ENCODE data around the gene CELA3A.

Gene CELA3A

GRCh38 chr1:22024485-22025367 is 23.3 kb downstream of the CELA3A start (continued):
- TF ChIP-seq ZEB2 (tag by site-specific recombination; IDR thresholded peaks at IDR 0.05) (peak; percentile 9), ZIC2 (tag by site-specific recombination; IDR thresholded peaks at IDR 0.05) (peak; percentile 86), CTCF (tag by site-specific recombination; IDR thresholded peaks at IDR 0.05) (peak; percentile 70), SP2 (tag by site-specific recombination; IDR thresholded peaks at IDR 0.05) (peak; percentile 82), ZNF37A (tag by site-specific recombination; IDR thresholded peaks at IDR 0.05) (no peak), GLIS2 (tag by site-specific recombination; IDR thresholded peaks at IDR 0.05) (peak; percentile 91), ZNF473 (tag by site-specific recombination; IDR thresholded peaks at IDR 0.05) (no peak), ZBTB6 (tag by site-specific recombination; IDR thresholded peaks at IDR 0.05) (peak; percentile 43; the same call in 1 of the 2 replicates), SP7 (tag by site-specific recombination; IDR thresholded peaks at IDR 0.05) (peak; percentile 67; the same call in 1 of the 2 replicates), PRDM1 (tag by site-specific recombination; IDR thresholded peaks at IDR 0.05) (peak; percentile 36; the same call in 1 of the 2 replicates), BCL11A (tag by site-specific recombination; IDR thresholded peaks at IDR 0.05; ENCODE audit: low read depth) (peak; percentile 86; the same call in 1 of the 2 replicates), ZNF561 (tag by site-specific recombination; IDR thresholded peaks at IDR 0.05; ENCODE audit: borderline replicate concordance) (peak; percentile 78; the same call in 1 of the 2 replicates), REPIN1 (tag by site-specific recombination; IDR thresholded peaks at IDR 0.05; ENCODE audit: low read depth) (0 out of 2 replicates have a peak, but pooled peaks have one; percentile 23), ZNF664 (tag by site-specific recombination; IDR thresholded peaks at IDR 0.05) (peak; percentile 6; the same call in 1 of the 2 replicates), ZNF701 (tag by site-specific recombination; IDR thresholded peaks at IDR 0.05) (no peak), ZFP69B (tag by site-specific recombination; IDR thresholded peaks at IDR 0.05) (peak; percentile 47; the same call in 1 of the 2 replicates), ZNF184 (tag by site-specific recombination; IDR thresholded peaks at IDR 0.05) (peak; percentile 14; the same call in 1 of the 2 replicates), YY1 (tag by site-specific recombination; IDR thresholded peaks at IDR 0.05) (peak; percentile 63; the same call in 1 of the 2 replicates)

- Histone ChIP-seq H3K36me3 (ENCODE audit: control insufficient read depth in 2 of 2, insufficient read depth in 1 of 2, low read length in 2 of 2) (peaks cover 0 to 7% of the 10 kb centered on the region in 2 experiments; a peak in 1 of 3 replicates), H3K27ac (ENCODE audit: extremely low read depth, low read depth, low read length) (peak overlapping the region; percentile 91), H3K4me3 (ENCODE audit: low read depth, low read length) (peak overlapping the region; percentile 98), H3K9me3 (ENCODE audit: control insufficient read depth, insufficient read depth, low read depth, low read length) (no peaks in the 10 kb centered on the region), H3K4me1 (ENCODE audit: control insufficient read depth, insufficient read depth, low read length) (no peaks in the 10 kb centered on the region)
- ChIA-PET POLR2A (interaction anchor here (0.6 to 3.9 kb wide), 12 partner anchors 8 to 1666 kb away, joined by 3 to 54 read pairs (median 4); partner anchors contain the start of genes CDC42, HSPG2 and RPL11), CTCF (interaction anchor here (0.6 kb wide), 2 partner anchors 25 to 45 kb away, joined by 3 read pairs; no protein-coding TSS in a partner anchor)
- no peak for TF ChIP-seq ZNF624 (tag by site-specific recombination; IDR thresholded peaks at IDR 0.05)
- TF ChIP-seq RBAK (tag by site-specific recombination; IDR thresholded peaks at IDR 0.05), result no peak
- peak; percentile 47 for TF ChIP-seq ZBTB26 (tag by site-specific recombination; optimal IDR thresholded peaks at IDR 0.05)
- peak; percentile 81 for TF ChIP-seq ZNF580 (tag by site-specific recombination; IDR thresholded peaks at IDR 0.05)
- TF ChIP-seq ZNF629 (tag by site-specific recombination; IDR thresholded peaks at IDR 0.05), result peak; percentile 64
- no peak for TF ChIP-seq ZNF473 (tag by site-specific recombination; IDR thresholded peaks at IDR 0.05)
- TF ChIP-seq ZNF596 (tag by site-specific recombination; IDR thresholded peaks at IDR 0.05), result no peak
- TF ChIP-seq ZNF214 (tag by site-specific recombination; IDR thresholded peaks at IDR 0.05; ENCODE audit: borderline replicate concordance), result no peak
- no peak for TF ChIP-seq ZNF157 (tag by site-specific recombination; IDR thresholded peaks at IDR 0.05)
- TF ChIP-seq HIC1 (tag by site-specific recombination; IDR thresholded peaks at IDR 0.05), result peak; percentile 55; the same call in 1 of the 2 replicates
- TF ChIP-seq ZNF701 (tag by site-specific recombination; IDR thresholded peaks at IDR 0.05), result no peak
These were observed 24.1 kb downstream of the CELA3A start for GRCh38 chr1:22025368-22026155.

Measured in HEK293 (cell line).